ENCODE measurements around the gene RHBDF1. TPM values are rescaled to one million over a fixed set of nuclear protein-coding genes. Genes with fewer than 3 reads are reported as not detected.

The RHBDF1 gene
- total RNA-seq, 1 experiment from 2014 or later, result 60.8 TPM

DNA sequence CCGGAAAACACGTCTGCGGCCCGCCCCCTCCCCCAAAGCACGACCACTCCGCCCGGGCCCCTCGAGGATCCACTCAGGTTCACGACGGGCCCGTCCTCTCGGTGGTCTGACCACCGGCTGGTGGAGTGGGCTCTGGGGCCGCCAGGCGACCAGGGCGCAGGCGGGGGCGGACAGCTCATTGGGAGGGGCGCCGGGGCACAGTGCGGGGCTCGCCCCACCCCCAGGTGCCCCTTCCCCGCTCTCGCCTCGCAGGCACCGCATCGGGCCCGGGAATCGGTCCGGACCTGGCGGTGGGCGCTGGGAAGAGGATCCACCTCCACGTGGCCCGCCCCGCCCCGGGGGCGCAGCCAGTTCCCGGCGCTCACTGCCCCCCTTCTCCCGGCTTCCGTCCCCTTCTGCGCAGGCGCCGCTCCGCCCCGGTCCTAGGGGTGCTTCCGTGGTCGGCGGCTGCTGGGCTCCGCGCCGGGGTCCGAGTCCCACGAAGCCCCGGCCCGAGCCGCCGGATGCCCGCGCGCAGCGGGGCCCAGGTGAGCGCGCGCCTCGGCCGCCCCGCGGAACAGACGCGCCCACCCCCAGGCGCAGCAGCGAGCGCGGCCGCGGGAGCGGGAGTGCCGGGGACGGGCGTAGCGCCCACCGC lies 5.5 kb upstream of the RHBDF1 start, which contains the start of gene MPG (continued):
- TF ChIP-seq, protein P1, sequence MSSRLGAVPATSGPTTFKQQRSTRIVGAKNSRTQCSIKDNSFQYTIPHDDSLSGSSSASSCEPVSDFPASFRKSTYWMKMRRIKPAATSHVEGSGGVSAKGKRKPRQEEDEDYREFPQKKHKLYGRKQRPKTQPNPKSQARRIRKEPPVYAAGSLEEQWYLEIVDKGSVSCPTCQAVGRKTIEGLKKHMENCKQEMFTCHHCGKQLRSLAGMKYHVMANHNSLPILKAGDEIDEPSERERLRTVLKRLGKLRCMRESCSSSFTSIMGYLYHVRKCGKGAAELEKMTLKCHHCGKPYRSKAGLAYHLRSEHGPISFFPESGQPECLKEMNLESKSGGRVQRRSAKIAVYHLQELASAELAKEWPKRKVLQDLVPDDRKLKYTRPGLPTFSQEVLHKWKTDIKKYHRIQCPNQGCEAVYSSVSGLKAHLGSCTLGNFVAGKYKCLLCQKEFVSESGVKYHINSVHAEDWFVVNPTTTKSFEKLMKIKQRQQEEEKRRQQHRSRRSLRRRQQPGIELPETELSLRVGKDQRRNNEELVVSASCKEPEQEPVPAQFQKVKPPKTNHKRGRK (CRISPR knock-in tag; IDR thresholded peaks at IDR 0.05; ENCODE audit: borderline replicate concordance), result no peak
- TF ChIP-seq MLX (CRISPR knock-in tag; IDR thresholded peaks at IDR 0.05) (no peak), SOX15 (CRISPR knock-in tag; IDR thresholded peaks at IDR 0.05) (no peak), RORB (CRISPR knock-in tag; IDR thresholded peaks at IDR 0.05) (no peak), PREB (CRISPR knock-in tag; IDR thresholded peaks at IDR 0.05; ENCODE audit: borderline replicate concordance) (no peak), ZNF416 (CRISPR knock-in tag; IDR thresholded peaks at IDR 0.05) (no peak), ETV6 (CRISPR knock-in tag; IDR thresholded peaks at IDR 0.05) (no peak), JAZF1 (CRISPR knock-in tag; IDR thresholded peaks at IDR 0.05) (no peak), ZNF671 (CRISPR knock-in tag; IDR thresholded peaks at IDR 0.05) (no peak), ERG (CRISPR knock-in tag; IDR thresholded peaks at IDR 0.05) (no peak), ZNF263 (CRISPR knock-in tag; IDR thresholded peaks at IDR 0.05; ENCODE audit: low read depth) (no peak), GRHL2 (CRISPR knock-in tag; IDR thresholded peaks at IDR 0.05; ENCODE audit: insufficient replicate concordance, severe bottlenecking) (no peak), ATF2 (CRISPR knock-in tag; IDR thresholded peaks at IDR 0.05; ENCODE audit: borderline replicate concordance, low read depth) (no peak), GABPB1 (CRISPR knock-in tag; IDR thresholded peaks at IDR 0.05) (0 out of 2 replicates have a peak, but pooled peaks have one; percentile 20), PRDM15 (CRISPR knock-in tag; IDR thresholded peaks at IDR 0.05) (no peak), ZNF423 (CRISPR knock-in tag; IDR thresholded peaks at IDR 0.05) (peak; percentile 34; the same call in 1 of the 2 replicates), NR1H2 (CRISPR knock-in tag; IDR thresholded peaks at IDR 0.05) (no peak), NFATC4 (CRISPR knock-in tag; IDR thresholded peaks at IDR 0.05) (no peak), ATF6 (CRISPR knock-in tag; IDR thresholded peaks at IDR 0.05) (no peak)
- TF ChIP-seq, protein P2, sequence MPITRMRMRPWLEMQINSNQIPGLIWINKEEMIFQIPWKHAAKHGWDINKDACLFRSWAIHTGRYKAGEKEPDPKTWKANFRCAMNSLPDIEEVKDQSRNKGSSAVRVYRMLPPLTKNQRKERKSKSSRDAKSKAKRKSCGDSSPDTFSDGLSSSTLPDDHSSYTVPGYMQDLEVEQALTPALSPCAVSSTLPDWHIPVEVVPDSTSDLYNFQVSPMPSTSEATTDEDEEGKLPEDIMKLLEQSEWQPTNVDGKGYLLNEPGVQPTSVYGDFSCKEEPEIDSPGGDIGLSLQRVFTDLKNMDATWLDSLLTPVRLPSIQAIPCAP (CRISPR knock-in tag; IDR thresholded peaks at IDR 0.05), result 0 out of 2 replicates have a peak, but pooled peaks have one; percentile 39
- TF ChIP-seq, protein P3, sequence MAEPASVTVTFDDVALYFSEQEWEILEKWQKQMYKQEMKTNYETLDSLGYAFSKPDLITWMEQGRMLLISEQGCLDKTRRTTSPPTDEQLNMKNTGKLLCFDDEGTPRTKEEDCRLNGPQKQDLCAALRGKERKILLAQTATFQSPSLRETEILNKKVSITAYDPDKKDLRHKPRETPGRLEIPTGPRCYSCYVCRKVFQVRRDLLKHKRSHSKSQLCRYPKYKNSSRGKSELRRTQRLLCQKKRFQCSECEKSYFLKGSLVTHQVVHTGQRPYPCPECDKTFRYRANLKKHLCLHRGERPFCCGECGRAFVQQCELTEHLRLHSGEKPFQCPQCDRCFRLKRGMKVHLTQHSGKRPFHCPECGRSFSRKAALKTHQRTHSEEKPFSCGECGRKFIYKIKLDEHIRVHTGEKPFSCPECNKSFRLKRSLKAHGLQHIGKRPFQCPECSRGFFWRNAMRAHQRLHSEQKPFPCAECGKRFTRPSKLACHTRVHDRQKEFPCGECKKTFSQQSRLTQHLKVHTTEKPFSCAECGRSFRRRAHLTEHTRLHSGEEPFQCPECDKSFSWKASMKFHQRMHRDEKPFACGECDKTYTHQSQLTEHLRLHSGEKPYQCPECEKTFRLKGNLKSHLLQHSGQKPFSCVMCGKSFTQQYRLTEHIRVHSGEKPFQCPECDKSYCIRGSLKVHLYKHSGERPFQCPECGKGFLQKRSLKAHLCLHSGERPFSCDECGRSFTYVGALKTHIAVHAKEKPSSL (CRISPR knock-in tag; conservative IDR thresholded peaks at IDR 0.05), result no peak
- TF ChIP-seq, protein P4, sequence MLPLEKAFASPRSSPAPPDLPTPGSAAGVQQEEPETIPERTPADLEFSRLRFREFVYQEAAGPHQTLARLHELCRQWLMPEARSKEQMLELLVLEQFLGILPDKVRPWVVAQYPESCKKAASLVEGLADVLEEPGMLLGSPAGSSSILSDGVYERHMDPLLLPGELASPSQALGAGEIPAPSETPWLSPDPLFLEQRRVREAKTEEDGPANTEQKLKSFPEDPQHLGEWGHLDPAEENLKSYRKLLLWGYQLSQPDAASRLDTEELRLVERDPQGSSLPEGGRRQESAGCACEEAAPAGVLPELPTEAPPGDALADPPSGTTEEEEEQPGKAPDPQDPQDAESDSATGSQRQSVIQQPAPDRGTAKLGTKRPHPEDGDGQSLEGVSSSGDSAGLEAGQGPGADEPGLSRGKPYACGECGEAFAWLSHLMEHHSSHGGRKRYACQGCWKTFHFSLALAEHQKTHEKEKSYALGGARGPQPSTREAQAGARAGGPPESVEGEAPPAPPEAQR (CRISPR knock-in tag; IDR thresholded peaks at IDR 0.05), result no peak

All from WTC11 (cell line).